Tibial artery (tissue), 4 donors: ENCODE results near the gene KTN1.

Experiments
- DNase-seq, 2 donors: peaks; one replicate each; pipeline ENCODE4 v3.0.0-alpha.2; 2019
- H3K27ac ChIP-seq, 2 donors: fragments of 200-600 bp; sonication (generic) in 1 of 2; 1 replicate in 1 of 2; 2 replicates in 1 of 2; pipeline ENCODE4 v1.5.1; 2018 to 2019; ENCODE audit warnings: mild to moderate bottlenecking in 1 of 2
- H3K27me3 ChIP-seq, 2 donors: fragments of 200-600 bp; sonication (generic) in 1 of 2; one replicate each; pipeline versions ENCODE4 v1.5.1 to v1.6.0; 2016 to 2019
- H3K36me3 ChIP-seq, 3 donors: fragments of 200-600 bp; sonication (generic) in 2 of 3; one replicate each; pipeline ENCODE4 v1.5.1; 2016 to 2019; ENCODE audit warnings: mild to moderate bottlenecking in 2 of 3
- H3K4me1 ChIP-seq, 4 donors: fragments of 200-600 bp; sonication (generic) in 2 of 4; 1 replicate in 3 of 4; 2 replicates in 1 of 4; pipeline ENCODE4 v1.5.1; 2016 to 2019
- H3K4me3 ChIP-seq, 2 donors: fragments of 200-600 bp; sonication (generic) in 1 of 2; 1 replicate in 1 of 2; 2 replicates in 1 of 2; pipeline ENCODE4 v1.5.1; 2018 to 2019; ENCODE audit warnings: mild to moderate bottlenecking in 2 of 2
- H3K9me3 ChIP-seq, 3 donors: fragments of 200-600 bp; sonication (generic) in 1 of 3; one replicate each; pipeline ENCODE4 v1.5.1; 2016 to 2019
- CTCF ChIP-seq, 2 experiments: fragments of 200-600 bp in 1 of 2; fragments of 450-650 bp in 1 of 2; IDR thresholded peaks; one replicate each; pipeline ENCODE4 v1.5.1; 2017 to 2019; ENCODE audit warnings: antibody characterized with exemption in 2 of 2, mild to moderate bottlenecking in 1 of 2, moderate library complexity in 1 of 2
- intact Hi-C: fragments of 100-400 bp; cut with DNase I; formaldehyde crosslinking; loops from one replicate; pipeline ENCODE4 v1.15.0; 2023; ENCODE audit warnings: low total_unique reads

The KTN1 gene

GRCh38 chr14:55705651-55706364, 125.8 kb downstream of the KTN1 start:
- H3K27me3 ChIP-seq, result no peaks in the 10 kb centered on the region
- H3K4me1 ChIP-seq, result peaks cover 0 to 9% (median 2%) of the 10 kb centered on the region in 4 donors
- TF ChIP-seq CTCF (IDR thresholded peaks at IDR 0.05), result no peak
- no peaks in the 10 kb centered on the region for H3K9me3 ChIP-seq
- no peak overlapping the region for H3K4me3 ChIP-seq
- intact Hi-C loops, result loop anchor here (5.0 kb wide), 2 partner anchors 716 to 766 kb away; no protein-coding TSS in a partner anchor
- peaks cover 0 to 3% (median 0%) of the 10 kb centered on the region in 3 donors for H3K36me3 ChIP-seq
- no peak for DNase-seq
- no peak overlapping the region for H3K27ac ChIP-seq

GRCh38 chr14:55706365-55706684, 126.3 kb downstream of the KTN1 start:
- TF ChIP-seq CTCF (IDR thresholded peaks at IDR 0.05), result no peak
- no peak for DNase-seq
- Histone ChIP-seq H3K27me3 (no peaks in the 10 kb centered on the region), H3K4me3 (no peak overlapping the region), H3K36me3 (no peaks in the 10 kb centered on the region), H3K27ac (no peak overlapping the region), H3K4me1 (peaks cover 0 to 14% (median 3%) of the 10 kb centered on the region in 4 donors), H3K9me3 (no peaks in the 10 kb centered on the region)
- intact Hi-C loops, result loop anchor here (5.0 kb wide), 2 partner anchors 716 to 766 kb away; no protein-coding TSS in a partner anchor

GRCh38 chr14:55706893-55707292, 126.9 kb downstream of the KTN1 start:
- no peaks in the 10 kb centered on the region for H3K9me3 ChIP-seq
- intact Hi-C loops, result loop anchor here (5.0 kb wide), 2 partner anchors 715 to 765 kb away; no protein-coding TSS in a partner anchor
- no peak overlapping the region for H3K27ac ChIP-seq
- no peak for TF ChIP-seq CTCF (IDR thresholded peaks at IDR 0.05)
- no peak overlapping the region for H3K4me3 ChIP-seq
- no peaks in the 10 kb centered on the region for H3K36me3 ChIP-seq
- H3K4me1 ChIP-seq, result peaks cover 0 to 16% (median 3%) of the 10 kb centered on the region in 4 donors
- H3K27me3 ChIP-seq, result no peaks in the 10 kb centered on the region
- no peak for DNase-seq

GRCh38 chr14:55707365-55707804, 127.4 kb downstream of the KTN1 start:
- H3K27me3 ChIP-seq, result no peaks in the 10 kb centered on the region
- peak; percentile 70 to 77 for TF ChIP-seq CTCF (IDR thresholded peaks at IDR 0.05)
- H3K4me1 ChIP-seq, result peaks cover 0 to 16% (median 3%) of the 10 kb centered on the region in 4 donors
- H3K36me3 ChIP-seq, result no peaks in the 10 kb centered on the region
- no peak overlapping the region for H3K4me3 ChIP-seq
- no peak overlapping the region for H3K27ac ChIP-seq
- no peaks in the 10 kb centered on the region for H3K9me3 ChIP-seq
- DNase-seq, result no peak
- intact Hi-C loops, result loop anchor here (5.0 kb wide), 2 partner anchors 715 to 765 kb away; no protein-coding TSS in a partner anchor

- Histone ChIP-seq H3K4me1 (peaks cover 0 to 16% (median 3%) of the 10 kb centered on the region in 4 donors), H3K27me3 (no peaks in the 10 kb centered on the region), H3K27ac (no peak overlapping the region), H3K4me3 (no peak overlapping the region), H3K9me3 (no peaks in the 10 kb centered on the region), H3K36me3 (no peaks in the 10 kb centered on the region)
- DNase-seq, result no peak
- no peak for TF ChIP-seq CTCF (IDR thresholded peaks at IDR 0.05)
- intact Hi-C loops, result loop anchor here (10.0 kb wide), 1 partner anchor 624 kb away; no protein-coding TSS in a partner anchor
Measured at GRCh38 chr14:55710506-55711041, 130.6 kb downstream of the KTN1 start.
